ENCODE data around the gene KXD1. TPM values are rescaled to one million over a fixed set of nuclear protein-coding genes. Genes with fewer than 3 reads are reported as not detected.
"Not testable (repeated sequence)": the region's sequence is repeated elsewhere in the genome, so short reads cannot be mapped to it uniquely, and the experiment has no call there.

The KXD1 gene
- polyA plus RNA-seq, 1 of the 3 experiments (the other 2 are of a cell fraction) = 151 TPM

DNA sequence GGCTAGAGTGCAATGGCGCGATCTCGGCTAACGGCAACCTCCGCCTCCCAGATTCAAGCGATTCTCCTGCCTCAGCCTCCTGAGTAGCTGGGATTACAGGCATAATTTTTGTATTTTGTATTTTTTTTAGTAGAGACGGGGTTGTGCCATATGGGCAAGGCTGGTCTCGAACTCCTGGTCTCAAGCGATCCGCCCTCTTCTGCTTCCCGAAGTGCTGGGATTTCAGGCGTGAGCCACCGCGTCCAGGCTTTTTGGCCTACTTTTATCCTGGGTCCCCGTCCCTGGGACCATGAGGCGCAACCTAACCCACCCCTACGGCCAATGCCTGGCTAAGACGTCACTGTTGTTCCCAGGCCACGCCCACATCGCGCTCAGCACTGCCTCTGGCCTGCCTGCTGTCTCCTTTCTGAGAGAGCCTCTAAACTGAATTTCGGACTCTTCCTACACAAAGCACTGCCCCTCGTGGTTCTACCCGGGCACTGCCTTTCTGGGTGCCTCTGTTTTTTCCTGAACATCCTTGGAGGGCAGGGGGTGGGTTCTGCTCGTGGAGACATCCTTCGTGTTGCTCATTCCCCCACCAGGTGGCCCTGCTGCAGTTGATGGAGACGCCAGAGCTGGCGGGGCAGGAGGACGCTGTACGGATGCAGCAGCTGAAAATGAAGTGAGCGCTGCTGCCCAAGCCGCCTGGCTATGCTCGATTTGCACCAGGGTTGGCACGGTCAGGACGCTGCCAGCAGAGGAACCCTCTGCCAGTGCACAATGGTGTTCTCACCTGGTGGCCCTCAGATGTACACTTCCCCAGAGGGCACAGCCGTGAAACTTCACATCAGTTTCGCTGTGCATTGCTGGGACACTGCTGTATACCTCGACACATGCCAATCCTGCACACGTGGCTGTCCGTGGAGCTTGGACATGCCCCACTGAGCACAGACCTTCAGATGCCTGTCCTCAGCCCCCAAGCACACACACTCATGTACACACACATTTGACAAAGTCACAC lies 32.9 kb downstream of the KXD1 start (continued):
- TF ChIP-seq CTCF (IDR thresholded peaks at IDR 0.05) = peak; percentile 70
- peak; percentile 64; the same call in 1 of the 2 replicates for TF ChIP-seq SIN3A (IDR thresholded peaks at IDR 0.05; ENCODE audit: borderline replicate concordance, low read depth, low read length)
- TF ChIP-seq FOXJ3 (CRISPR knock-in tag; IDR thresholded peaks at IDR 0.05) = no peak
- no peak for TF ChIP-seq NFIC (IDR thresholded peaks at IDR 0.05; ENCODE audit: borderline replicate concordance)
- TF ChIP-seq RFX5 (IDR thresholded peaks at IDR 0.05; ENCODE audit: low read length) = peak; percentile 88
- TF ChIP-seq SMC3 (IDR thresholded peaks at IDR 0.05; ENCODE audit: low read depth, low read length) = peak; percentile 55
- no peak for TF ChIP-seq JUND (IDR thresholded peaks at IDR 0.05)
- peak; percentile 65 for TF ChIP-seq RAD21 (IDR thresholded peaks at IDR 0.05; ENCODE audit: low read length)
- TF ChIP-seq MXI1 (IDR thresholded peaks at IDR 0.05; ENCODE audit: low read depth, low read length) = peak; percentile 71

- Histone ChIP-seq H3K9ac (no peak overlapping the region), H3K36me3 (replicated peaks in 1 of 2; ENCODE audit: control insufficient read depth in 1 of 2, insufficient read depth in 2 of 2, low read length in 1 of 2) (no peaks in the 10 kb centered on the region), H3K9me3 (no peaks in the 10 kb centered on the region), H3F3A (replicated peaks; ENCODE audit: insufficient read depth) (peaks cover 35% of the 10 kb centered on the region), H3K79me2 (ENCODE audit: insufficient read depth) (peaks cover 10% of the 10 kb centered on the region; the same call in 1 of the 2 replicates), H3K4me2 (no peak overlapping the region), H2AFZ (ENCODE audit: low read depth) (no peak overlapping the region), H3K4me3 (ENCODE audit: low read depth in 2 of 2, low read length in 1 of 2) (no peak overlapping the region), H3K27me3 (ENCODE audit: insufficient read depth) (no peaks in the 10 kb centered on the region), H3K4me1 (ENCODE audit: control insufficient read depth in 1 of 2, insufficient read depth in 2 of 2, low read depth in 1 of 2, low read length in 1 of 2) (peaks cover 6 to 33% of the 10 kb centered on the region in 2 experiments; a peak in 2 of 4 replicates), H3K9me2 (no peaks in the 10 kb centered on the region), H4K20me1 (ENCODE audit: insufficient read depth) (no peaks in the 10 kb centered on the region), H3K27ac (ENCODE audit: low read depth in 2 of 2, low read length in 1 of 2) (peak overlapping the region in 1 of 2 experiments; percentile 44; a peak in 2 of 4 replicates)
- ChIA-PET CTCF (interaction anchor here (0.9 to 10.5 kb wide), 13 partner anchors 10 to 397 kb away, joined by 3 to 234 read pairs (median 10); partner anchors contain the start of gene CERS1), POLR2A (no interaction called here)
- peak; percentile 71 for DNase-seq
- 61% methylated on average over 11 of the region's 22 CpGs for WGBS (ENCODE audit: low lambda C conversion rate)
- no peak for TF ChIP-seq FOSL2 (IDR thresholded peaks at IDR 0.05; ENCODE audit: borderline replicate concordance, low read depth)
- no peak for TF ChIP-seq TAF1 (IDR thresholded peaks at IDR 0.05; ENCODE audit: borderline replicate concordance, low read depth, low read length)
- TF ChIP-seq REST (IDR thresholded peaks at IDR 0.05; ENCODE audit: low read depth, low read length) = no peak
- TF ChIP-seq, protein P1, sequence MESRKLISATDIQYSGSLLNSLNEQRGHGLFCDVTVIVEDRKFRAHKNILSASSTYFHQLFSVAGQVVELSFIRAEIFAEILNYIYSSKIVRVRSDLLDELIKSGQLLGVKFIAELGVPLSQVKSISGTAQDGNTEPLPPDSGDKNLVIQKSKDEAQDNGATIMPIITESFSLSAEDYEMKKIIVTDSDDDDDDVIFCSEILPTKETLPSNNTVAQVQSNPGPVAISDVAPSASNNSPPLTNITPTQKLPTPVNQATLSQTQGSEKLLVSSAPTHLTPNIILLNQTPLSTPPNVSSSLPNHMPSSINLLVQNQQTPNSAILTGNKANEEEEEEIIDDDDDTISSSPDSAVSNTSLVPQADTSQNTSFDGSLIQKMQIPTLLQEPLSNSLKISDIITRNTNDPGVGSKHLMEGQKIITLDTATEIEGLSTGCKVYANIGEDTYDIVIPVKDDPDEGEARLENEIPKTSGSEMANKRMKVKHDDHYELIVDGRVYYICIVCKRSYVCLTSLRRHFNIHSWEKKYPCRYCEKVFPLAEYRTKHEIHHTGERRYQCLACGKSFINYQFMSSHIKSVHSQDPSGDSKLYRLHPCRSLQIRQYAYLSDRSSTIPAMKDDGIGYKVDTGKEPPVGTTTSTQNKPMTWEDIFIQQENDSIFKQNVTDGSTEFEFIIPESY (IDR thresholded peaks at IDR 0.05; ENCODE audit: borderline replicate concordance, low read depth) = no peak
- TF ChIP-seq EP300 (IDR thresholded peaks at IDR 0.05; ENCODE audit: borderline replicate concordance in 1 of 2, low read depth in 1 of 2, low read length in 1 of 2) = peak in 1 of 2 experiments; percentile 18; a peak in 1 of 4 replicates
- peak; percentile 47; the same call in 1 of the 2 replicates for TF ChIP-seq RCOR1 (IDR thresholded peaks at IDR 0.05; ENCODE audit: low read length)
Observed at GRCh38 chr19:18591735-18592385, 34.2 kb downstream of the KXD1 start.

DNA sequence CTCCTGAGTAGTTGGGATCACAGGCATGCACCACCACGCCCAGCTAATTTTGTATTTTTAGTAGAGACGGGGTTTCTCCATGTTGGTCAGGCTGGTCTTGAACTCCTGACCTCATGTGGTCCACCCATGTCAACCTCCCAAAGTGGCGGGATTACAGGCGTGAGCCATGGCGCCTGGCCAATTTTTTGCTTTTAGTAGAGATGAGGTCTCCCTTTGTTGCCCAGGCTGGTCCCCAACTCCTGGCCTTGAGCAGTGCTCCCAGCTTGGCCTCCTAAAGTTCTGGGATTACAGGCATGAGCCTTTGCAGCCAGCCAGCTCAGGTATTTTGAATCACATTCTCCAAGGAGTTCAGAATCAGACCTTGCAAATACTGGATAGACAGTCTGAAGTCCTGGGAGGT lies 35.1 kb downstream of the KXD1 start:
- H3K36me3 ChIP-seq (replicated peaks in 1 of 2; ENCODE audit: control insufficient read depth in 1 of 2, insufficient read depth in 2 of 2, low read length in 1 of 2); H4K20me1 ChIP-seq (ENCODE audit: insufficient read depth); H2AFZ ChIP-seq (ENCODE audit: low read depth); H3K9me3 ChIP-seq; H3K9ac ChIP-seq; H3K27me3 ChIP-seq (ENCODE audit: insufficient read depth); H3K4me3 ChIP-seq (ENCODE audit: low read depth in 2 of 2, low read length in 1 of 2); H3K27ac ChIP-seq (ENCODE audit: low read depth in 2 of 2, low read length in 1 of 2); DNase-seq; H3K9me2 ChIP-seq; H3K4me2 ChIP-seq: not testable (repeated sequence)
- WGBS (ENCODE audit: low lambda C conversion rate) = 91% methylated on average over 5 of the region's 5 CpGs
- Histone ChIP-seq H3K4me1 (ENCODE audit: control insufficient read depth in 1 of 2, insufficient read depth in 2 of 2, low read depth in 1 of 2, low read length in 1 of 2) (peaks cover 6 to 39% of the 10 kb centered on the region in 2 experiments; a peak in 2 of 4 replicates), H3K79me2 (ENCODE audit: insufficient read depth) (peaks cover 10% of the 10 kb centered on the region; the same call in 1 of the 2 replicates), H3F3A (replicated peaks; ENCODE audit: insufficient read depth) (peaks cover 35% of the 10 kb centered on the region)
- CTCF ChIA-PET = interaction anchor here (0.9 to 10.5 kb wide), 9 partner anchors 11 to 302 kb away, joined by 3 to 234 read pairs (median 14); partner anchors contain the start of gene CERS1
- POLR2A ChIA-PET = interaction anchor here (1.1 kb wide), 1 partner anchor 255 kb away, joined by 5 read pairs; no protein-coding TSS in a partner anchor

Data from SK-N-SH (cell line).